ENCODE data around the gene FLRT2.

FLRT2 gene

DNA sequence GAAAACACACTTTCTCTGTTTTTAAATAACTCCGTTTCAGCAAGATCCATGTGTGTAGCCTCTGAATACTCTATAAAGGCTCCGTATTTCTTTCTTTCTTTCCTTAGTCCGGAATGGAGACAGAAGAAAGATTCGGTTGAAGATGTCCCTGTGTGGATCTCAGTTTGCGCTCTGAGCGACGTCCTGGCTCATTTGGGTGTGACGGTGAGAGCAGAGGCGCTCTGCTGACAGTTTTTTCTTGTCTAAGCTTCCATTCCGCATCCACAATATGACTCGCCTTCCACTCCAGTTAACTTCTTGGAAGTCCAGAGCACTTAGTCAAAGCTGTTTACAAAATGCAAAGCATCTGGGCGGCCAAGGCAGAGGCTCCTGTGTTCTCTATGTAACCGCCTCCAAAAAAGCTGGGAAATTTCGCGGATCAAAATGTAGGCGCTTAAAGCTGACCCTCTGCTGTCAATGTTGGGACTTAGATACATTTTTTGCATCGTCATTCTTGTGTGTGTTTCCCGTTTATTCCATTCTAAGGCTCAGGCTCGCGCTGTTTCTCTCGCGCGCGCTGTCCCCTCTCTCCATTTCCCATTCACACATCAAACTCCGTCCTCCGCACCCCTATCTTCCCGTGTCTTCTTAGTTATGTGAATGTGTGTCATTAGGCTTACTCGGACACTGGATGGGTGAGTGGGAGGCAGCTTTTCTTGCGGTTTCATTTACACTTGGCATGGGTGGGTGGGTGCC lies 880 bp upstream of the FLRT2 start:
- no peak for DNase-seq (ENCODE audit: low read depth in 1 of 2, low spot score in 1 of 2)

DNA sequence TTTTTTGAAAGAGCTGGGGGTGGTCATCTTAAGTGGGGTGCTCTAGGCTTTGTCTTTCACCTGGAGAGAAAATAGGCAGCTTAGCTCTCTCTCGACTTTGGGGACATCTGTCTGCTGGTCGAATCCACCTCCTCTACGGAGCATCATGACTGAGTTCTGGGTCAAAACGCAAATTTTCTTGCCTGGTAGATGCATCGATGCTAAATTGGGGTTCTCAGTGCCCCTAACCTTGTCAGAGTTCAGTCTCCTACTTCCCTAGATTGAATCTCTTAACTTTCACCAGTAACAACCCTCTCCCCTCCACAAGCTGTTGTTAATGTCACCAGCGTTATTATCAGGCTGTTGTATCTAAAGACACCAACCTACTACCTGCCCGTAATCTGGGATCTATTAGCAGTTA lies 682 bp downstream of the FLRT2 start:
- DNase-seq (ENCODE audit: low read depth in 1 of 2, low spot score in 1 of 2), result no peak

DNA sequence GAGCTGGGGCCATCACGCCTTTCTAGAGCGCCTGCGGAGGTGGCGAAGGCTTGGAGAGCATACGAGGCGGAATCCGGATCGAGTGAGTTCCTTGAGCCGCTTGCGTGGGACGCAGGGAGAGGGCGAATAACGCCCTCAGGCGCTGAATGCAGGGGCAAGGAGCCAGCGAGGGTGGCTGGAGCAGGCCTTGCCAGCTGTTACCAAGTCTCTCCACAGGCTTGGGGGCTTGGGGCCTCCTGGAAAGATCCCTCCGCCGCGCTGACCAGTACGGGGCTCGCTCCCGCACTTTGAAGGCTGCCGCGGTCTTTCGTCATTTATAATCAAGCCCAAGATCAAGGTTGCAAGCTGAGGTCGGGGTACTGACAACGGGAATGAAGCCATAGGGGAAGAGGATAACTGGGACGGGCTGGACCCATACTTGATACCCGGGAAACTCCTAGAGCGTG lies 1.2 kb downstream of the FLRT2 start:
- DNase-seq (ENCODE audit: low read depth in 1 of 2, low spot score in 1 of 2), result no peak

DNA sequence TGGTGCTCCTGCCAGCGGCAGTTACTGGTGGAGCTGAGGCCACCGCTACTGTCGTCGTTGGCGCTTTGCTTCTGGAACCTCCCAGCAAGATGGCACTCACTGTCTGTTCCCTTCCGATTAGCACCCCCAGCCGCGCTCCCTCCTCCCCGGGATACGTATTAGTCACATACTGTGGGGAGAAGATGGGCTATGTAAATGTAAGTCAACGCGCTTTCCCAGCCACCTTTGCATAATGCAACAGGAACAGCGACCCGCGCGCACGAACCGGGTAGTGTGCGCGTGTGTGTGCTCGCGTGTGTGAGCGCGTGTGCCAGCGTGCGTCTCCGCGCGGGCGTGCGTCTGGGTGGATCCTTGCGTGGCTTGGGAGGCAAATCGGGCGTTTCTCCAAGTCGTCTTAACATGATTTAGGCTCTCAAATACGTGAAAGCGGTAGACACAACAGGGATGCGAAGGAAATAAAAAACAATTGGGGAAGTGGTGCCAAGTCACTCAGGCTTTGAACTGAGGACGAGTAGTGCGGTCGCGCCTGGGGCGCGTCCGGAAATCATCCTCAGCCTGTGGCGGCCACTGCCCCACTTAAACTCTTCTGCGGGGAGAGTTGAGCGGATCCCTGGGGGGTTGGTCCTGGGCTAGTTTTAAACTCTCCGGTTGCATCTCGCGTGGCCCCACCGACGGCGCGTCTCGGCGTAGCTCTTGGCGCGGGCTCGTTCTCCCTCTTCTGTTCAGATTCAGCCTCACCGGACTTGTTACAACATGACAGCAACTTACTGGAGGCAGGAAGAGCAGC lies 1.8 kb downstream of the FLRT2 start:
- no peak for DNase-seq (ENCODE audit: low read depth in 1 of 2, low spot score in 1 of 2)

DNA sequence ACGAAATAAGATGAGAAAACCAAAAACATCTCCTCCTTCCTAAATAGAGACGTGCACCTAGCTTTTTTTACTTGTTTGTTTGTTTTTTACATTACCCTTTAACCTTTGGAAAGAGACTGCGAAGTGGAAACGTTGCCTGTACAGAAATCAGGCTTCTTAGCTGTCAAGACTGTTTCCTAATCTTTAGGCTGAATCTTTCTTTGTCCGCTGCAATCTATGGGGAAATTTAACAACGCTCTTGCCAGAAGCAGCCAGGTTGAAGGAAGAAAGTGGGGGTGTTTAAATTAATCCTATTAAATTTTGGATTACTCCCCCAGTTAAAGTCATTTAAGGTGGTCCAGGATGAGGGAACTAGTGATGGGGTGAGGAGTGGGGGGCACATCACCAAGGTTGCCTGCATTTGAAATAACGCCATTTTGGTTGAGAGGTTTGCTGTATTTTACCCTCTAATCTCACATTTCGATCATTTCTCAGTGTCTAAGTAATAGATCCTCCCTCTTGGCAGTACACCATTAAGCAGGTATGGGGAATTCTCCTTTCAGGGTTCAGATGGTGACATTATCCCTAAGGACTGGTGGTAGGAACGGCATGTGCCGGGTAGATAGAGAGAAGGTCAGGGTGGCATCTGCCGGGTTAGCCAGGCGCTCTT lies 2.6 kb downstream of the FLRT2 start:
- no peak for DNase-seq (ENCODE audit: low read depth in 1 of 2, low spot score in 1 of 2)

DNA sequence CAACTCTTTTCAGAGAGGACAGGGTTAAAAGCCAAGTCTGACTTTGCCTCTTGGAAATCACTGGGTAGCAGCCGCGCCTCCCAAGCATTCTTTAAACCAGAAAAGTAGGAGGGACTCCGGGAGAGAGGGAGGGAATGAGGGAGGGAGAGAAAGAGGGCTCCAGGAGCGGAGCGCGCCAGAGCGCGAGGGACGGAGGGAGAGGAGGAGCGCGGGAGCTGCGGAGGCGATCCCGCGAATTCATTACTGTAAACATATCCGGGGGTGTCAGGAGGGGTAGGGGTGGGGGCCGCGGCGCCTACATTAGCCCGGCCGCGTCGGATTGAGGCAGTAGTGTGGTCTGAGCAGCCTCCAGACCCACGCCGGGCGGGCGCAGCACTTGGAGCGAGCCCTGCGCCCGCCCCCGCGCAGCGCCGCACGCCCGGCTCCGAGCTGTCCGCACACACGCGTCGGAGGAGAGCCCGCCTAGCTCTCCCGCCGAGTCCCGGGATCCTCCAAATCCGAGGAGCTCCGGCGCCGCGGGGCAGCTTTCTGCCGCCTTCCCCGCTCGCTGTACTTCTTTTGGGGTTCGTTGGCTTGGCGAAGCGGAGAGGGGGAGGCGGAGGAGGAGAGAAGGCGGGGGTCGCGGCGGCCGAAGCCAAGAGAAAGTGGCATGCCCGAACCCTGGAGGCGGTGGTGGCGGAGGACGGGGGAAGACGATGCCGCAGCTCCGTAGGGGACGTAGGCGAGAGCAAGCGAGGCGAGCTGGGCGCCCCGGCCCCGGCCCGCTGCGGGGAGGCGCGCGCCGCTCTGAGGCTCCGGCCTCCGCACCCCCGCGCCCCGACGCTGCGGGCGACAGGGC lies 3.3 kb downstream of the FLRT2 start:
- DNase-seq (ENCODE audit: low read depth in 1 of 2, low spot score in 1 of 2), result no peak

DNA sequence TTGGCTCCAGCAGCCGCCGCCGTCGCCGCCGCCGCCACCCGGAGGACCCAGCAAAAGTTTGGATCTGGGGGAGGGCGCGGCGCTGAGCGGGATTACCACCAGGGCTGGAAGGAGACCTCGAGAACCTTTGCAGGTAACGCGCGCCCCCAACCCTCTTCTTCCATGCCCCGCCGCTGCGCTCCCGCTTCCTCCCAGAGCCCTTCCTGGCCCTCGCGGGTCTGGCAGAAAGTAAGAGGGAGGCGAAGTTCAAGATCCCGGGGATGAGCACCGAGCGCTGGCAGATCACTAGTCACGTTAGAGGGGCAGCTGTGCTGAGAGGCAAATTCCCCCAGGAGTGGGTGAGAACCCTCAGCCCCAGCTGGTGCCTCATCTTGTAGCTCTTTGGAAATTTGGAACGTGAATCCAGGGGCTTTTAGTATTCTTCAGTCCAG lies 3.9 kb downstream of the FLRT2 start:
- DNase-seq (ENCODE audit: low read depth in 1 of 2, low spot score in 1 of 2), result no peak

DNA sequence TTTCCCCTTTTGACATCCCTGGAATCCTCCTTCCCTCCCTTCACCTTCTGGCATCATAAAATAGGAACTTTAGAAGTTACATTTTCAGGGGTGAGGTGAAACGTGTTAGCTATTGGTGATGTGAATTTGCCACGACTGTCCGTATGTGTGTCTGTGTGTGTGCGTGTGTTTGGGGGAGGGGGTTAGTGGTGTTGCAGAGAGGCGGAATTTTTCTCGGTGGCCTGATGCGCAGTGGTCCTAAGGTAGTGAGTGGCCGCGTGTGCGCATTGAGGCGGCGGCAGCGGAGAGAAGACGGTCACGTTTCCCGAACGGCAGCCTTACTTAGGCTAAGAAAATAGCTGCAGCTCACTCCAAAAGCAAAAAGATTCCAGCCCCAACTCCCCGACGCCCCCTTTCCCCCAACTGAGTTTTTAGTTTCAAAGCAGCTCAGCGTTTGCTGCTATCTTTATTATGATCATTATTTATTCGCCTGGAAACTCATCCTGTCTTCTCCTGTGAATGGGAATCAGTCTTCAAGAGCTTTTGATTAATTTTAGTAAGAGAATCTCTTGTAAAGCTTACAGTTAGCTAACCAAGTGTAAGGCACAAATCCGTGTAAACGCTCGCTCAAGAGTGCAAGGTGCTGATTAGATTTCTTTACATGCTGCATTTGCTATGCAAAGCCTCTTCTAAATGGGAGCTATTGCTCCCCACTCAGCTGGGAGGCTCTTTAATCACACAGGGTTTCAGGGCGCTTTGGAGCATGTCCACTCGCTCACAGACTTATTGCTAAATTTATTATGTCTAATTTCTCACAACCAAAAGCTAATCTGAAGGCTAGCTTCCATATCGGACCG lies 4.7 kb downstream of the FLRT2 start:
- DNase-seq (ENCODE audit: low read depth in 1 of 2, low spot score in 1 of 2), result no peak

DNA sequence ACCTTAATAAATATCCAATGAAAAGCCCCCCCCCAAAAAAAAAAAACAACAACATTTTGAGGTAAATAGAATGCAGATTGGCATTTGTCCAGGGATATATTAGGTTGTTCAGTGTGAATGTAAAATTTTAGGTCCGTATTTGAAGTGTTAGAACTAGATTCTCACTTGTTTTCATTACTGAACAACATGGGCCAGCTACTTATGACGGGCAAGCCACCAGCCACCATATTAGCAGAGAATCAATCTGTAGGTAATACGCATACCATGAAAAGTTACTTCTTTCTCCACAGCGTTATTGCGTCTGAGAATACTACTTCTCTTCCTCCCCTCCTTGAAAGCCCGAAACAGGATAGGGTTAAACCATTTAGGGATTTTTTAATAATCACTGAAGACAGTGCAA lies 5.4 kb downstream of the FLRT2 start:
- no peak for DNase-seq (ENCODE audit: low read depth in 1 of 2, low spot score in 1 of 2)

DNA sequence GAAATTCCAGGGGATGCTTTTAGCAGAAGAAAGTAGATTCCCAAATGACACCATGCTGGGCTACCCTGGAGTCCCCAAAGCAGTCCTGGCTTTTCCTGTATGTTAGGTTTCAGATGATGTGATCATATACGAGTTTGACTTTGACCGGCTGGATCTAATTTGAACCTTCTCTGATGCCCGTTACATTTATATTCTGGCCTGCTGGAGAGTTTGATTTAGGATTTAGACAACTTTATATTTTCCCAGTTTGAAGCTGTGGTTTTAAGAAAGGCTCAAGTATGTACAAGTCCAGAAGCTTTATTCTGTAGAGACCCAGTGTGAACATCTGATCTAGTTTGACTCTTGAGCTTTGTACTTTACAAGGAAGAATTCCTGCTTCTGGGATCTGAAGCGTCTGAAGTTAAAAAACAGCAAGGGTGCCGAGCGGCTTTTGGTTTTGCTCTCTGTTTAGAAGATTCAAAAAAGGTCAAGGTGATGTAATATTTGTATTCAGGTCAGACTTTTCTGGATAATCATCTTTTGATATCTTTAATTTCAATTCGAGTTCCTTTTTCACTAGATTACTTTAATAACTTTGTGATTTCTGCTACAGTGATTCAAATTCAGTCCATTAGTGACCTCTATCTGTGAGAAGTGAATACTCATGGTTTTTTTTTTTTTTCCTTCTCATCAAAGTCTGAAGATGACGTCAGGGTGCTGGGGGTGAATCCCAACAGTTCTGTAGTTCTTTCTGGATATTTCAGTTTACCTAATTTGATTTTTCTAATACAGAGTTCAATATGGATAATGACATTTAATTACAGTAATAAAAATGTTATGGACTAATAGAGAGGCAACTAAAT lies 6.3 kb downstream of the FLRT2 start:
- no peak for DNase-seq (ENCODE audit: low read depth in 1 of 2, low spot score in 1 of 2)

DNA sequence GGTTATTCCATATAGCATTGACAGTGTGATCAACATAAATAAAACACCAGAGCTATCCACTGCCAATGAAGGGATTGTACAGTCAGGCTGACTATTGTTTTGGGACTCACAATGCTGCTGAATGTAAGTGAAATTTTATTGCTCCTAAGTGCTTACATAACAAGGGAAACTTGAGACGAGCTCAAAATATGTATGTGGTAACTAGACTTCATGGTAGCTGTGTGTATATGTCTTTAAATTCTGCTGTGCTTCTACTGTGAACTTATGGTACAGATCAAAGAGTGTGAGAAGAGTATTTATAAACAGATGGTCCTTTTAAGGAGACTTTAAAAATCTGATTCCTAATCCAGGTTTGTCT lies 6.9 kb downstream of the FLRT2 start:
- DNase-seq (ENCODE audit: low read depth in 1 of 2, low spot score in 1 of 2), result no peak

DNA sequence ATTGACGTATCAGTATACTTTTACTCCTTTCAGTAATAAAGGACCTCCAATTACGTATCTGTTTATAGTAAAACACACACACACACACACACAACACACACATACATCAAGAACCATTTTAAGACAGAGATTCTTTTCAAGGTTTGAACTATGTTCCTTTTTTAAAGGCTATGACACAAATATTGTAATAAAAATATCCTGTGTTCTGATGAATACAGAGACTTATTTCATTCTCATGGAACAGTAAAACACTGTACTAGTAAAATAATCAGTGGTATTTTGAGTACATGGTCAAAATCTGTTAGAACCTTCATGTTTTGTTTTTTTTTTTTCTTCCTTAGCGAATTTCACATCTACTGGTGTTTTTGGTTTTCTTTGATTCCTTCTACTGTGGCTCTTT lies 7.6 kb downstream of the FLRT2 start:
- DNase-seq (ENCODE audit: low read depth in 1 of 2, low spot score in 1 of 2), result no peak

DNA sequence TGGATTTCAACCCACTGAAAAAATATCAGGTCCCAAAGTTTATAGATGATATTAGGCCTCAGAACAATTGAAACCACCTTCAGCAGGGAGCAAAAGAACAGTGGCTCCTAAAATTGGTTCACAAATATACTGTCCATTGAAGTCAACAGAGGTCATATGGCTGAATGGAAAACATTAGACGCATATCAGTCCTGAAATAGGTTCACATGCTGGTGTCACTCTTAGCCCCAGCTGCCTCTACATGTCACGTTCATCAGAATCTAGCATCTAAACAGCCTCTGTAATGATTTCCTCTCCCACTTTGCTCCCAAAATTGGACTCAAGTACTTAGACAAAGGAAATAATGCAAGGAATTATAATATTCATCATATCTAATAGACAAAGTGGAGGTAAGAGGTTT lies 8.7 kb downstream of the FLRT2 start:
- no peak for DNase-seq (ENCODE audit: low read depth in 1 of 2, low spot score in 1 of 2)

DNA sequence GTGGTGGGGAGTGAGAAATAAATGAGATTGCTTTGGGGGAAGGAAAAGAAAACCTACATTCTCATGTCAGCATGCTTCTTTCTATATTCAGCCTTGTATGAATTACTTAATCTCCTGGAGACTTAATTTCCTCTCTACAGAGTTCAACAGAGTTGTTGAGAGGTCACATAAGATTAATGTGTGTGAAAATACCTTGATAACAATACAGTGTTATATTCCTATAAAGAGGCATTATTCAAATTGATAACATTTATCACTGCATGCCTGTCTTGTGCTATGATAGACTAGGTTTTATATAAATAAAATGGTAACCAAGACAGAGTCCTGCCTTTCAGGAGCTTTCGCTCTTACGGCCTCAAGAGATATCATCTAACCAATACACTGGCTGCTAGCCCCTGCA lies 9.6 kb downstream of the FLRT2 start:
- no peak for DNase-seq (ENCODE audit: low read depth in 1 of 2, low spot score in 1 of 2)

DNA sequence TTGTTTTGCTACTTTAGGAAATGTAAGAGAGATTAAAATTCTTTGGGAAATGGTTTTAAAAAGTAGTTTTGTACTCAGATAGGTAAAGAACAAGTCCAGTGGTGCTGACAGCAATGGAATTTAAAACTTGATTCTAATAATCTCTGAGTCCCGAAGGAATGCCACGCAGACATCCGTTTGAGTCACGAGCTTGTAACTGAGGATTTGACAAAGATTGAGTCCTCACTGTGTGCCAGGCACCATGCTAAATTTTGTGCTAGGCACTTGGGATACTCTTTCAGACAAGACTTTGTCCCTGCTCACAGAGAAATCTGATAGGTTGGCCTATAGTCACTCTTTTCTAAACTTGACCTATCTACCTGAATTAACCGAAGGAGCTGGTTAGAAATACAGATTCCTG lies 12.7 kb downstream of the FLRT2 start:
- DNase-seq (ENCODE audit: low read depth in 1 of 2, low spot score in 1 of 2), result no peak

DNA sequence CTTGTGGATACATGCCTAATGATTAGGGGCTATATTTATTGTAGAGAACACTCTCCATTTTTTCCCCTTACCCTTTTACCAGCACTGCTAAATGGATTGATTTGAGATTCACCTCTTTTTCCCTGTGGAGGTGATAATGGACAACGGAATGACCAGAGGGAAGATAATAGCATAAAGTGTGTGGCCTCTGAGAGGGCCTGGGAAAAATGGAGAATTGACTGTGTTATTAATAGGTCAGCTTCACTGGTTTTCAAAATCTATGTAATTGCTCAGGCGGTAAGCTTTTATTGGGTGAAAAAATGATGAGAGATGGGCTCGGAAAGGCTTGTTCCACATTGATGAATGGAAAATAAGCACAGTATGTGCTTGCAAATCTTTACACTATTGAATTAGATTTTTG lies 15.8 kb downstream of the FLRT2 start:
- no peak for DNase-seq (ENCODE audit: low read depth in 1 of 2, low spot score in 1 of 2)

DNA sequence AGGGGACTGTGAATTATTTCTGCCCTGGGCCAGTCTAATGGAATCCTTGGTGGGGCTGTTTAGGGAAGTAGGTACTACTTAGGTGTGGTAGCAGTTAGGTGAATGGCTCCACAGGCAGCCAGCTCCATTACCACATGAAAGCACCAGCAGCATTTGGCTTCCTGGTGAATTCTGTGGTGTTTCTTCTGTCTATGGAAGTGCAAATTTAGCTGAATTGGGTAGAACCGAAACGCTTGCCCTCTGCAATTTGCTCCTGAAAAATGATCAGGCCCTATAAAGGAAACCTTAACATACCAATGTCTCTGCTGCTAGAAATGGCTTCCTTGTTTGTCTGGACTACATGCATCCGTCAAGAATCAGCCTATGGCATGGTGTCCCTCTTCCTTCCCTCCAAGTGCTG lies 16.4 kb downstream of the FLRT2 start:
- no peak for DNase-seq (ENCODE audit: low read depth in 1 of 2, low spot score in 1 of 2)

DNA sequence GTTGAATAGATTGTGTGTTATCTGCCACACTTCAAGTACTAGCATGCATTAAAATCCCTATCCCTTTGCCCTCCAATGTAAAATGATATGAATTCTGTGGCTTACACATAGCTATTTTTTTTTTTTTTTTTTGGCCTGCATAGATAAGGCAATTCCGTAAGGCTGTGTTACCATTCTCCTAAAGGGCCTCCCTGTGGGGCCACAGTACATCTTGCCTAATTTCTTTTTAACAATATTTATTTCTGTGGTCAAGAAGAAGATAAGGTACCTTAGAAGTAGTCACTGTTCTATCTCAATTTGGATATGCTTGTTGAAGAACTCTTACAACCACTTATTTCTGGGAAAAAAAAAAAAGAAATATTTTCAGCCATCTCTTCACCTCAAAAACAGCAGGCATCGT lies 19.8 kb downstream of the FLRT2 start:
- no peak for DNase-seq (ENCODE audit: low read depth in 1 of 2, low spot score in 1 of 2)

DNA sequence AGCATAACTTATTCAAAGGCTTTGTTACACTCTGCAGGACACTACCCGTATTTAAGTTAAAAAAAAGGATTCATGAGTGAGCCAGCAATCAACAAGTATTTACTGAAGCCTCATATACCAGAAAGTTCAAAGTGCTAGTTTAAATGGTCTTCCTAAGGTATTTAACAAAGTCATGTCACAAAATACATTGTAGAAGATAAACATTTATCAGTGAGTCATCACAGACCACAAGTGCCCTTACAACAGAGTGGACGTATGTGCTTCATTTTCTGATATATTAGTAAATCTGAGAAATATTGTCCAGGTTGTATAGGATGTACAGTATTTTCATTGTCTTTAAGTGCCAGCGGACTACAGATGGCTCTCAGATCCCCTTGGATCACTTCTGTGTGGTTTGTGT lies 24.2 kb downstream of the FLRT2 start:
- DNase-seq (ENCODE audit: low read depth in 1 of 2, low spot score in 1 of 2), result no peak

DNA sequence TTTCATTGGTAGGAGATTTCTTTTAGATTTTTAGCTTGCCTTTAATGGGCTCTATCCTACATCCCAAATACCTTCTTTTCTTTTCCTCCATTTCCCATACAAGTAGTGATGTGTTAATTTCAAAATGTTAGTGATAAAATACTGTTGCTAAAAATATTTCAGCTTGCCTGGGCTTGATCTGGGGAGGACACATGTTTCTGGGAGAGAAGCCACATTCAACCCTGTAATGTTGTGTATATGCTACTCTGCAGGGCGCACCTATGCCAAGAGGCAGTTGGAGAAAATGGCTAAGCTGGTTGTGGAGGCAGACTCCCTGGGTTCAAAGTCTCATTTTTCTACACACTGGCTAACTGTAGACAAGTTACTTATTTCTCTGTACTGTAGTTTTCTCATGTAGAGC lies 26.3 kb downstream of the FLRT2 start:
- no peak for DNase-seq (ENCODE audit: low read depth in 1 of 2, low spot score in 1 of 2)
